A673 (cell line): Measurements from ENCODE around the gene MED27. TPM values are rescaled to one million over a fixed set of nuclear protein-coding genes. Genes with fewer than 3 reads are reported as not detected.

Experiments used
- BruUV-seq: library from RNA; stranded (reverse); fragments of 400-500 nt; replicated peaks from 2 replicates; lab custom pipeline; 2021; lab: Mats Ljungman, UMichigan
- CTCF ChIA-PET: fragments of 300-600 bp; sonication (Branson Sonifier 250); formaldehyde crosslinking; loops from one replicate; lab custom pipeline; 2022; ENCODE audit warnings: antibody characterized with exemption; lab: Charles Lee
- POLR2A ChIA-PET: fragments of 300-600 bp; sonication (Branson Sonifier 250); formaldehyde crosslinking; loops from one replicate; lab custom pipeline; 2022; ENCODE audit warnings: antibody characterized with exemption; ENCODE audit not compliant: low non-redundant PET; lab: Charles Lee
- DNase-seq: peaks from one replicate; pipeline ENCODE4 v3.0.0-alpha.2; 2015; ENCODE audit warnings: low spot score
- H3K27ac ChIP-seq: fragments of 200-600 bp; sonication (generic); 2 replicates; pipeline ENCODE4 v1.5.1; 2016; ENCODE audit warnings: mixed run types, low read depth, mild to moderate bottlenecking, mixed read lengths, antibody characterized with exemption, low read length; ENCODE audit not compliant: poor library complexity, severe bottlenecking
- H3K27me3 ChIP-seq: fragments of 200-600 bp; sonication (generic); replicated peaks from 2 replicates; pipeline ENCODE4 v1.6.1; 2017; ENCODE audit warnings: mixed run types, low read depth, mild to moderate bottlenecking, mixed read lengths, antibody characterized with exemption, low read length; ENCODE audit not compliant: insufficient read depth, poor library complexity
- H3K36me3 ChIP-seq: fragments of 200-600 bp; sonication (generic); 2 replicates; pipeline ENCODE4 v1.6.1; 2016; ENCODE audit warnings: mixed run types, mild to moderate bottlenecking, mixed read lengths, antibody characterized with exemption, low read length; ENCODE audit not compliant: insufficient read depth, poor library complexity, severe bottlenecking
- H3K4me1 ChIP-seq: fragments of 200-600 bp; sonication (generic); 2 replicates; pipeline ENCODE4 v1.6.1; 2017; ENCODE audit warnings: mixed run types, mild to moderate bottlenecking, mixed read lengths, antibody characterized with exemption, low read length; ENCODE audit not compliant: insufficient read depth, poor library complexity, severe bottlenecking
- H3K4me3 ChIP-seq: fragments of 200-600 bp; sonication (generic); 2 replicates; pipeline ENCODE4 v1.5.1; 2016; ENCODE audit warnings: low read depth, mixed run types, mild to moderate bottlenecking, mixed read lengths, low read length; ENCODE audit not compliant: poor library complexity, severe bottlenecking
- H3K9me3 ChIP-seq: fragments of 200-600 bp; sonication (generic); 2 replicates; pipeline ENCODE4 v1.6.1; 2016; ENCODE audit warnings: mixed run types, low read depth, mild to moderate bottlenecking, mixed read lengths, antibody characterized with exemption, low read length; ENCODE audit not compliant: poor library complexity, severe bottlenecking
- EZH2 ChIP-seq: fragments of 200-600 bp; sonication (generic); IDR thresholded peaks from 2 replicates; pipeline ENCODE4 v1.6.1; 2017; ENCODE audit warnings: borderline replicate concordance, low read depth, mild to moderate bottlenecking, mixed read lengths, antibody characterized with exemption, low read length; ENCODE audit not compliant: poor library complexity, severe bottlenecking
- intact Hi-C: fragments of 100-400 bp; cut with micrococcal nuclease; formaldehyde crosslinking; loops from one replicate; pipeline ENCODE4 v1.10.0; 2022; ENCODE audit not compliant: unreplicated experiment
- total RNA-seq: library from RNA; stranded (reverse); gene quantifications from 2 replicates; pipeline ENCODE4 v1.2.3, GENCODE V29; 2021
- TF ChIP-seq, protein P1 (sequence below): fragments of 300-800, 200-600 bp; sonication (generic); conservative IDR thresholded peaks from 2 replicates; pipeline ENCODE4 v1.5.1; 2017; ENCODE audit warnings: low read depth, mild to moderate bottlenecking, antibody characterized with exemption, low read length, moderate library complexity, mixed read lengths

MED27 gene
- total RNA-seq, 1 experiment from 2014 or later = 45.4 TPM

DNA sequence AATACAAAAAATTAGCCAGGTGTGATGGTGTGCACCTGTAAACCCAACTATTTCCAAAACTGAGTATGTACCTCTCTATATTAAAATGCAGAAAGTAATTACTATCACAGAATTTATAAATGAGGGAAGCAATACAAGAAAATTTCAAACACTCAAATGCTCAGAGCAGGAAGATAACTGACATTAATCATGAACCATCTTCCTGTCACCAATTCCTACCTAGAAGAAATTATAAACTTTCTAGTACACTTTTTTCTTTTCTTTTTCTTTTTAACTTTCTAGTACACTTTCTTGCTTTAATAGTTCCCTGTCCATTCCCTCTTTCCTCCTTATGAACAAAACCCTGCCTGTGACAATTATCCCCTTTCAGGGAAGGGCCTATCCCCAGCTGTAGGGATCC lies 106.8 kb downstream of the MED27 start:
- no peaks in the 10 kb centered on the region for H3K4me1 ChIP-seq
- BruUV-seq = no TSS peak

DNA sequence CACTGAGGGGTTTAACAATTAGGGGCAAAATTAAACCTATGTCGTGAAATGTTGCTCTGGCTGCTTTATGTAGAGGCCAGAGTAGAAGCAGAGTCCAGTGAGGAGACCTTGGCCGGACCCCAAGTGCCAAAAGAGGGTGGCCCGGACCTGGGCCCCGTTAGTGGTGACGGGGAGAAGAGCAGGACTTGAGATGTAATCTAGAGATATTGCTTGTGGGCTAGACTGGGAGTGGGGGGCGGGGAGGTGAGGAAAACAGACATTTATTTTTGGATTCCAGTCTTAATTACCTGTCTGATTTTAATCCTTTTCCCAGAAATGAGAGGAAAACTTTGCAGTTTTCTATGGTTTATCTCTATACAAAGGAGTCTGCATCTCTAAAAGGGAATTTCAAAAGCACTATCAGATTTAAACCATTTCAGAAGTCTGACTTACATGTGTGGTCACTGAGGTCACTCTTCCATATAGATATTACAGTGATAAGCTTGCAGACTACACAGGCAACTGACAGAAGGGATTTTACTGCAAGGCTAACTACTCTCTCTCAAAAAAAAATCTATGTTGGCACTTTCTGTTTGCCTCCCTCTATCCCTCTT lies 108.1 kb downstream of the MED27 start:
- H3K27me3 ChIP-seq = no peaks in the 10 kb centered on the region
- intact Hi-C loops = no loop called here
- H3K9me3 ChIP-seq = no peaks in the 10 kb centered on the region
- TF ChIP-seq, protein P1, sequence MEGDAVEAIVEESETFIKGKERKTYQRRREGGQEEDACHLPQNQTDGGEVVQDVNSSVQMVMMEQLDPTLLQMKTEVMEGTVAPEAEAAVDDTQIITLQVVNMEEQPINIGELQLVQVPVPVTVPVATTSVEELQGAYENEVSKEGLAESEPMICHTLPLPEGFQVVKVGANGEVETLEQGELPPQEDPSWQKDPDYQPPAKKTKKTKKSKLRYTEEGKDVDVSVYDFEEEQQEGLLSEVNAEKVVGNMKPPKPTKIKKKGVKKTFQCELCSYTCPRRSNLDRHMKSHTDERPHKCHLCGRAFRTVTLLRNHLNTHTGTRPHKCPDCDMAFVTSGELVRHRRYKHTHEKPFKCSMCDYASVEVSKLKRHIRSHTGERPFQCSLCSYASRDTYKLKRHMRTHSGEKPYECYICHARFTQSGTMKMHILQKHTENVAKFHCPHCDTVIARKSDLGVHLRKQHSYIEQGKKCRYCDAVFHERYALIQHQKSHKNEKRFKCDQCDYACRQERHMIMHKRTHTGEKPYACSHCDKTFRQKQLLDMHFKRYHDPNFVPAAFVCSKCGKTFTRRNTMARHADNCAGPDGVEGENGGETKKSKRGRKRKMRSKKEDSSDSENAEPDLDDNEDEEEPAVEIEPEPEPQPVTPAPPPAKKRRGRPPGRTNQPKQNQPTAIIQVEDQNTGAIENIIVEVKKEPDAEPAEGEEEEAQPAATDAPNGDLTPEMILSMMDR = no peak
- TF ChIP-seq EZH2 = no peak
- ChIA-PET POLR2A (no interaction called here), CTCF (no interaction called here)
- no TSS peak for BruUV-seq
- H3K36me3 ChIP-seq = no peaks in the 10 kb centered on the region
- DNase-seq = no peak
- H3K4me3 ChIP-seq = no peak overlapping the region
- no peak overlapping the region for H3K27ac ChIP-seq
- H3K4me1 ChIP-seq = no peaks in the 10 kb centered on the region

More for the DNA sequence above, 106.8 kb downstream of the MED27 start:
- intact Hi-C loops = no loop called here
- H3K9me3 ChIP-seq = no peaks in the 10 kb centered on the region
- POLR2A ChIA-PET = no interaction called here
- TF ChIP-seq EZH2 = no peak
- TF ChIP-seq, protein P1 = no peak
- H3K27me3 ChIP-seq = no peaks in the 10 kb centered on the region
- DNase-seq = no peak
- H3K4me3 ChIP-seq = no peak overlapping the region
- no peak overlapping the region for H3K27ac ChIP-seq
- CTCF ChIA-PET = no interaction called here
- no peaks in the 10 kb centered on the region for H3K36me3 ChIP-seq

DNA sequence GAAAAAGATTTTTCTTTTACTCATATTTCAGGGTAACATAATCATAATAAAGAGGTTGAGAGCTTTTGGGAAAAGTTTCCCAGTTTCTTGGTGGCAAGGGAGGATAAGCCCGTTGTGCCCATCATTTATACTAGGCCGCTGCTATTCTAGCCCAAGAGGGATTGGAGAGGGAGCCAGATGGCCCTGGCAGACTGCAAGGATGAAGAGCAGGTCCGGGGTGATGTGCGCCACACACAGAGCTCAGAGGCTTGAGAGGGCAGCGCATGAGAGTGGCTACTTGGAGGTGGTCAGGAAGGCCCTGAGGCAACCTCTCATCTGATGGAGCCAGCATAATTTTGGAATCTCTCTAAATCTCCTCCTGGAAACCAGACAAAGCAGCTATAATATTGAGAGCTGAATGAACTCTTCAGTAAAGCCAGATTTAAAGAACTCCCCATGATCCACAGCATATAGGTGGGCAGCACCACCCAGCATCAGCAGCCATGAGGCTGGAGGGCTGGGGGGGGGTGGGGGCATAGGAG lies 110.1 kb downstream of the MED27 start:
- intact Hi-C loops = no loop called here
- H3K36me3 ChIP-seq = no peaks in the 10 kb centered on the region
- no peak for DNase-seq
- no peaks in the 10 kb centered on the region for H3K9me3 ChIP-seq
- H3K27me3 ChIP-seq = no peaks in the 10 kb centered on the region
- BruUV-seq = no TSS peak
- ChIA-PET POLR2A (no interaction called here), CTCF (no interaction called here)
- no peak overlapping the region for H3K27ac ChIP-seq
- H3K4me1 ChIP-seq = no peaks in the 10 kb centered on the region
- TF ChIP-seq, protein P1 = no peak
- no peak for TF ChIP-seq EZH2
- no peak overlapping the region for H3K4me3 ChIP-seq
